ENCODE measurements around the gene GHRHR. TPM values are rescaled to one million over a fixed set of nuclear protein-coding genes. Genes with fewer than 3 reads are reported as not detected.

Gene GHRHR
- total and polyA plus RNA-seq, 10 of the 15 experiments (the other 5 are each of a cell fraction or from before 2014, with no cell fraction given), result not detected

- Histone ChIP-seq H3K36me3 (ENCODE audit: control insufficient read depth in 2 of 2, insufficient read depth in 2 of 2, low read length in 1 of 2) (no peaks in the 10 kb centered on the region), H3K27ac (ENCODE audit: control insufficient read depth, insufficient read depth) (no peak overlapping the region), H3K27me3 (replicated peaks in 1 of 2; ENCODE audit: control insufficient read depth in 2 of 2, insufficient read depth in 2 of 2, low read length in 1 of 2) (no peaks in the 10 kb centered on the region; a peak in 1 of 4 replicates), H3K4me3 (no peak overlapping the region), H4K20me1 (ENCODE audit: control insufficient read depth, insufficient read depth) (no peaks in the 10 kb centered on the region), H3K9me3 (replicated peaks; ENCODE audit: control insufficient read depth, insufficient read depth, low read length) (no peaks in the 10 kb centered on the region; the same call in 2 of the 3 replicates), H3K4me2 (ENCODE audit: control insufficient read depth, insufficient read depth) (no peak overlapping the region), H2AFZ (ENCODE audit: control insufficient read depth, low read depth, low read length) (no peak overlapping the region), H3K79me2 (ENCODE audit: control insufficient read depth, insufficient read depth, low read length) (no peaks in the 10 kb centered on the region), H3K4me1 (ENCODE audit: control insufficient read depth, insufficient read depth, low read length) (no peaks in the 10 kb centered on the region), H3K9ac (ENCODE audit: control insufficient read depth, insufficient read depth, low read length) (no peak overlapping the region)
- DNase-seq (ENCODE audit: low read depth, low spot score), result no peak
- in situ Hi-C loops (cut with MboI) (no loop called here), intact Hi-C loops (cut with micrococcal nuclease; ENCODE audit: unreplicated experiment) (no loop called here)
- SMC1A ChIA-PET (ENCODE audit: uncharacterized antibody, unreplicated experiment), result interaction anchor here (0.6 kb wide), 1 partner anchor 1499 kb away, joined by 3 read pairs; no protein-coding TSS in a partner anchor
- BruUV-seq (replicated peaks), result no TSS peak
- RAD21 ChIA-PET (ENCODE audit: unreplicated experiment), result no interaction called here
- WGBS (ENCODE audit: insufficient coverage, insufficient replicate concordance, low lambda C conversion rate, missing lambda C conversion rate), result 23% methylated on average over 7 of the region's 7 CpGs
- no peak for FAIRE-seq
- CTCF ChIA-PET, result interaction anchor here (1.4 to 2.3 kb wide), 2 partner anchors 12 to 14 kb away, joined by 5 to 9 read pairs; no protein-coding TSS in a partner anchor
- no peak for ATAC-seq
- no peak for TF ChIP-seq SIN3A (IDR thresholded peaks at IDR 0.05; ENCODE audit: low read depth, low read length)
- TF ChIP-seq BCL11A (IDR thresholded peaks at IDR 0.05; ENCODE audit: low read depth, low read length), result no peak
- TF ChIP-seq SP1 (IDR thresholded peaks at IDR 0.05; ENCODE audit: low read depth, low read length), result no peak
- TF ChIP-seq BHLHE40 (IDR thresholded peaks at IDR 0.05; ENCODE audit: borderline replicate concordance in 1 of 2, low read depth in 2 of 2, low read length in 1 of 2), result no peak
- no peak for TF ChIP-seq HDAC6 (IDR thresholded peaks at IDR 0.05; ENCODE audit: unreplicated experiment)
- TF ChIP-seq GATAD2B (conservative IDR thresholded peaks at IDR 0.05; ENCODE audit: low read depth), result no peak
- no peak for TF ChIP-seq EZH2 (IDR thresholded peaks at IDR 0.05; ENCODE audit: borderline replicate concordance, control insufficient read depth, low read depth, low read length)
- no peak for TF ChIP-seq HCFC1 (IDR thresholded peaks at IDR 0.05; ENCODE audit: low read length)
- no peak for TF ChIP-seq NRF1 (conservative IDR thresholded peaks at IDR 0.05; ENCODE audit: low read depth, low read length)
- TF ChIP-seq POLR2AphosphoS5 (IDR thresholded peaks at IDR 0.05; ENCODE audit: low read length), result no peak
- no peak for TF ChIP-seq MXI1 (IDR thresholded peaks at IDR 0.05; ENCODE audit: low read depth, low read length)
- no peak for TF ChIP-seq USF1 (IDR thresholded peaks at IDR 0.05; ENCODE audit: borderline replicate concordance, extremely low read length, insufficient read depth, low read depth, low read length)
- TF ChIP-seq PAX8 (IDR thresholded peaks at IDR 0.05), result no peak
- no peak for TF ChIP-seq CBX5 (IDR thresholded peaks at IDR 0.05; ENCODE audit: low read depth)
- no peak for TF ChIP-seq EGR1 (IDR thresholded peaks at IDR 0.05; ENCODE audit: borderline replicate concordance in 1 of 2, low read depth in 2 of 2, low read length in 2 of 2)
- TF ChIP-seq RB1 (IDR thresholded peaks at IDR 0.05; ENCODE audit: borderline replicate concordance), result no peak
- POLR2A ChIA-PET, result no interaction called here
These were observed 33.6 kb downstream of the GHRHR start for GRCh38 chr7:30997316-30997715.

Measured in GM12878 (cell line).